OCI-LY3 (cell line): Measurements from ENCODE around the gene SPOP.

Experiments
- H2AFZ ChIP-seq: fragments of 200-600, 300-600 bp; shearing (Covaris generic); 2 replicates; pipeline ENCODE4 v1.6.0; 2014; ENCODE audit warnings: antibody characterized with exemption, low read depth, low read length
- H3K27ac ChIP-seq: fragments of 200-600, 300-600 bp; sonication (generic); 2 replicates; pipeline ENCODE4 v1.5.1; 2014; ENCODE audit warnings: mild to moderate bottlenecking, low read length, moderate library complexity, mixed read lengths
- H3K27me3 ChIP-seq: fragments of 200-600, 300-600 bp; sonication (generic); 2 replicates; pipeline ENCODE4 v1.6.1; 2014; ENCODE audit warnings: low read depth, low read length, mixed read lengths
- H3K36me3 ChIP-seq: fragments of 200-600, 300-600 bp; sonication (generic); replicated peaks from 2 replicates; pipeline ENCODE3; 2014; ENCODE audit warnings: low read depth, low read length, mixed read lengths
- H3K4me1 ChIP-seq: fragments of 300-600, 200-600 bp; sonication (generic); 2 replicates; pipeline ENCODE4 v1.6.1; 2014; ENCODE audit warnings: low read length, mixed read lengths
- H3K4me2 ChIP-seq: fragments of 200-600, 300-600 bp; sonication (generic); 2 replicates; pipeline ENCODE4 v1.6.1; 2014; ENCODE audit warnings: low read length, mixed read lengths
- H3K4me3 ChIP-seq: fragments of 300-600, 200-600 bp; sonication (generic); 2 replicates; pipeline ENCODE4 v1.5.1; 2014; ENCODE audit warnings: antibody characterized with exemption, mild to moderate bottlenecking, low read length, moderate library complexity
- H3K79me2 ChIP-seq: fragments of 300-600, 200-600 bp; shearing (Covaris generic); 2 replicates; pipeline ENCODE4 v1.6.1; 2014; ENCODE audit warnings: mild to moderate bottlenecking, low read length, mixed read lengths
- H3K9ac ChIP-seq: fragments of 300-600, 200-600 bp; shearing (Covaris generic); 2 replicates; pipeline ENCODE4 v1.6.0; 2014; ENCODE audit warnings: mild to moderate bottlenecking, low read length, moderate library complexity
- H3K9me3 ChIP-seq: fragments of 200-600, 300-600 bp; shearing (Covaris generic); 2 replicates; pipeline ENCODE4 v1.6.1; 2014; ENCODE audit warnings: low read length, mixed read lengths; ENCODE audit not compliant: insufficient read depth
- H4K20me1 ChIP-seq: fragments of 200-600, 300-600 bp; sonication (generic); 2 replicates; pipeline ENCODE4 v1.6.1; 2016; ENCODE audit warnings: low read length, mixed read lengths; ENCODE audit not compliant: insufficient read depth
- CTCF ChIP-seq: fragments of 200-600, 300-600 bp; sonication (generic); IDR thresholded peaks from 2 replicates; pipeline ENCODE4 v1.5.1; 2014; ENCODE audit warnings: antibody characterized with exemption, low read length, low read depth
- EZH2phosphoT487 ChIP-seq: fragments of 200-600 bp; shearing (Covaris generic); IDR thresholded peaks from 2 replicates; pipeline ENCODE4 v1.6.1; 2018; ENCODE audit warnings: antibody characterized with exemption, mixed run types, low read depth

The SPOP gene

GRCh38 chr17:49633250-49633649 is 44.6 kb downstream of the SPOP start:
- Histone ChIP-seq H3K9ac (no peak overlapping the region), H3K27ac (no peak overlapping the region), H4K20me1 (peaks cover 32% of the 10 kb centered on the region; the same call in 1 of the 2 replicates), H2AFZ (no peak overlapping the region), H3K36me3 (peaks cover 5% of the 10 kb centered on the region), H3K79me2 (peaks cover 8% of the 10 kb centered on the region), H3K4me2 (no peak overlapping the region), H3K4me1 (0 out of 2 replicates have a peak, but pooled peaks cover 11% of the 10 kb centered on the region), H3K4me3 (no peak overlapping the region), H3K9me3 (no peaks in the 10 kb centered on the region), H3K27me3 (no peaks in the 10 kb centered on the region)
- no peak for TF ChIP-seq EZH2phosphoT487
- no peak for TF ChIP-seq CTCF

- H3K4me2 ChIP-seq = no peak overlapping the region
- no peak overlapping the region for H3K27ac ChIP-seq
- H3K79me2 ChIP-seq = peaks cover 12% of the 10 kb centered on the region; the same call in 1 of the 2 replicates
- TF ChIP-seq CTCF (no peak), EZH2phosphoT487 (no peak)
- H2AFZ ChIP-seq = no peak overlapping the region
- H3K36me3 ChIP-seq = peaks cover 5% of the 10 kb centered on the region
- no peak overlapping the region for H3K4me3 ChIP-seq
- no peaks in the 10 kb centered on the region for H3K9me3 ChIP-seq
- H3K27me3 ChIP-seq = no peaks in the 10 kb centered on the region
- H3K4me1 ChIP-seq = 0 out of 2 replicates have a peak, but pooled peaks cover 11% of the 10 kb centered on the region
- H4K20me1 ChIP-seq = peaks cover 27% of the 10 kb centered on the region; the same call in 1 of the 2 replicates
- no peak overlapping the region for H3K9ac ChIP-seq
Measured at GRCh38 chr17:49632201-49632600, 45.7 kb downstream of the SPOP start.

GRCh38 chr17:49631496-49631895 is 46.4 kb downstream of the SPOP start:
- Histone ChIP-seq H3K4me1 (0 out of 2 replicates have a peak, but pooled peaks cover 11% of the 10 kb centered on the region), H3K9me3 (no peaks in the 10 kb centered on the region), H3K27me3 (no peaks in the 10 kb centered on the region), H3K4me2 (no peak overlapping the region), H3K9ac (no peak overlapping the region), H3K36me3 (peaks cover 5% of the 10 kb centered on the region), H3K79me2 (peaks cover 12% of the 10 kb centered on the region; the same call in 1 of the 2 replicates), H3K4me3 (no peak overlapping the region), H4K20me1 (peaks cover 27% of the 10 kb centered on the region; the same call in 1 of the 2 replicates), H3K27ac (no peak overlapping the region), H2AFZ (no peak overlapping the region)
- TF ChIP-seq CTCF (no peak), EZH2phosphoT487 (no peak)

- H3K79me2 ChIP-seq = peaks cover 12% of the 10 kb centered on the region; the same call in 1 of the 2 replicates
- peaks cover 5% of the 10 kb centered on the region for H3K36me3 ChIP-seq
- TF ChIP-seq CTCF (no peak), EZH2phosphoT487 (no peak)
- H3K27me3 ChIP-seq = no peaks in the 10 kb centered on the region
- H3K9me3 ChIP-seq = no peaks in the 10 kb centered on the region
- peaks cover 27% of the 10 kb centered on the region; the same call in 1 of the 2 replicates for H4K20me1 ChIP-seq
- no peak overlapping the region for H3K4me2 ChIP-seq
- H3K4me3 ChIP-seq = no peak overlapping the region
- H3K9ac ChIP-seq = no peak overlapping the region
- no peak overlapping the region for H3K27ac ChIP-seq
- H3K4me1 ChIP-seq = 0 out of 2 replicates have a peak, but pooled peaks cover 11% of the 10 kb centered on the region
- no peak overlapping the region for H2AFZ ChIP-seq
Measured at GRCh38 chr17:49630113-49630900, 47.6 kb downstream of the SPOP start.
